HG02885 (cell line): Measurements from ENCODE around the gene SPDYC.

Experiments
- ATAC-seq: cut with Tn5 transposase; IDR thresholded peaks from one replicate; pipeline ENCODE4 v1.9.1; 2021; ENCODE audit warnings: mild to moderate bottlenecking; ENCODE audit not compliant: unreplicated experiment, poor library complexity

Gene SPDYC

GRCh38 chr11:65204143-65204542 lies 34.1 kb downstream of the SPDYC start:
- no peak for ATAC-seq

- no peak for ATAC-seq
Observed at GRCh38 chr11:65204646-65205601, 34.9 kb downstream of the SPDYC start.

GRCh38 chr11:65205602-65205967 lies 35.6 kb downstream of the SPDYC start:
- ATAC-seq, result no peak

GRCh38 chr11:65206441-65206841 lies 36.4 kb downstream of the SPDYC start:
- ATAC-seq, result no peak

GRCh38 chr11:65206901-65207300 lies 36.9 kb downstream of the SPDYC start:
- ATAC-seq, result no peak

- ATAC-seq, result no peak
Observed at GRCh38 chr11:65207918-65208784, 38.1 kb downstream of the SPDYC start.

- ATAC-seq, result no peak
Observed at GRCh38 chr11:65208785-65209710, 39.0 kb downstream of the SPDYC start.

- ATAC-seq, result no peak
Observed at GRCh38 chr11:65209711-65210360, 39.8 kb downstream of the SPDYC start.

GRCh38 chr11:65210361-65210731 lies 40.3 kb downstream of the SPDYC start:
- ATAC-seq, result no peak

- no peak for ATAC-seq
Observed at GRCh38 chr11:65210748-65211147, 40.7 kb downstream of the SPDYC start.

- no peak for ATAC-seq
Observed at GRCh38 chr11:65211293-65212105, 41.5 kb downstream of the SPDYC start.

GRCh38 chr11:65212226-65212801 lies 42.3 kb downstream of the SPDYC start:
- ATAC-seq, result no peak

- no peak for ATAC-seq
Observed at GRCh38 chr11:65213322-65214211, 43.5 kb downstream of the SPDYC start.

GRCh38 chr11:65214212-65214845 lies 44.3 kb downstream of the SPDYC start:
- no peak for ATAC-seq

GRCh38 chr11:65215441-65216076 lies 45.5 kb downstream of the SPDYC start:
- ATAC-seq, result no peak

- no peak for ATAC-seq
Observed at GRCh38 chr11:65216830-65217229, 46.8 kb downstream of the SPDYC start.
